Suprapubic skin (tissue), 4 donors: ENCODE data around the gene HOXC10.

Source experiments
- EP300 ChIP-seq: sonication (generic); formaldehyde crosslinking; IDR thresholded peaks from one replicate; pipeline ENCODE4 v1.6.1; 2017; ENCODE audit warnings: antibody characterized with exemption
- POLR2A ChIP-seq, 2 donors: fragments of 450-650 bp; IDR thresholded peaks; one replicate each; pipeline ENCODE4 v1.6.1; 2017; ENCODE audit warnings: antibody characterized with exemption in 2 of 2, mild to moderate bottlenecking in 2 of 2, moderate library complexity in 2 of 2
- POLR2AphosphoS5 ChIP-seq, 3 donors: sonication (generic); formaldehyde crosslinking; IDR thresholded peaks; one replicate each; pipeline ENCODE4 v1.6.1; 2017; ENCODE audit warnings: antibody characterized with exemption in 3 of 3
- TF ChIP-seq, protein P1 (sequence below), 2 donors: fragments of 200-600 bp in 1 of 2; fragments of 450-650 bp in 1 of 2; sonication (generic) in 1 of 2; IDR thresholded peaks; one replicate each; pipeline ENCODE4 v1.5.1; 2016 to 2019; ENCODE audit warnings: antibody characterized with exemption in 2 of 2, mild to moderate bottlenecking in 1 of 2, moderate library complexity in 1 of 2

DNA sequence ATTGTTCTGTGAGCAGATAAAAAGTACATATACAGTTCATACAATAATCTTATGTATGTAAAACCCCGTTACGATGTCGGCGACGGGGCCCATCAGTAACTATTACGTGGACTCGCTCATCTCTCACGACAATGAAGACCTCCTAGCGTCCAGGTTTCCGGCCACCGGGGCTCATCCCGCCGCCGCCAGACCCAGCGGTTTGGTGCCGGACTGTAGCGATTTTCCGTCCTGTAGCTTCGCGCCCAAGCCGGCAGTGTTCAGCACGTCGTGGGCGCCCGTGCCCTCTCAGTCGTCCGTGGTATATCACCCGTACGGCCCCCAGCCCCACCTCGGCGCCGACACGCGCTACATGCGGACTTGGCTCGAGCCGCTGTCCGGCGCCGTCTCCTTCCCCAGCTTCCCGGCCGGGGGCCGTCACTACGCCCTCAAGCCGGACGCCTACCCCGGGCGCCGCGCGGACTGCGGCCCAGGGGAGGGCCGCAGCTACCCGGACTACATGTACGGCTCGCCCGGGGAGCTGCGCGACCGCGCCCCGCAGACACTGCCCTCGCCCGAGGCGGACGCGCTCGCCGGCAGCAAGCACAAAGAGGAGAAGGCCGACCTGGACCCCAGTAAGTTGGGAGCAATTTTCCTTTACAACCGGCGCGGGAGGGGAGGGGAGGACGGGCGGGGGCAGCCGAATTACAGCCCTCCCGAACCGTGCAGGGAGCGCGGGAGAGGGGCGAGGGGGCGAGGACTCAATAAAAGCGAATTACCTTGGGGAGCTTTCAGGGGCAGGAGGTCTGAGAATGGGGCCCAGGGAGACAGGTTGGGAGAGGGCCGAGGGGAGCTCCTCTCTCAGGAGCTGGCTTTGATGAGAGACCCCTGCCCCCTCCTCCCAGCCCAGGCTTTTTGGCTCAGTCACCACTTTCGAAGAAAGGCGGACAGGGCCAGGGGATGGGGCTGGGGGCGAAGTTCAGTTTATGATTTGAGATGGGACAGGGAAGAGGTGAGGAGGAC, 15.5 kb downstream of the HOXC10 start, which contains the start of gene HOXC9:
- TF ChIP-seq POLR2AphosphoS5 (IDR thresholded peaks at IDR 0.05) (peak in 1 of 3 donors; percentile 37), POLR2A (IDR thresholded peaks at IDR 0.05) (no peak), EP300 (no peak)
- TF ChIP-seq, protein P1, sequence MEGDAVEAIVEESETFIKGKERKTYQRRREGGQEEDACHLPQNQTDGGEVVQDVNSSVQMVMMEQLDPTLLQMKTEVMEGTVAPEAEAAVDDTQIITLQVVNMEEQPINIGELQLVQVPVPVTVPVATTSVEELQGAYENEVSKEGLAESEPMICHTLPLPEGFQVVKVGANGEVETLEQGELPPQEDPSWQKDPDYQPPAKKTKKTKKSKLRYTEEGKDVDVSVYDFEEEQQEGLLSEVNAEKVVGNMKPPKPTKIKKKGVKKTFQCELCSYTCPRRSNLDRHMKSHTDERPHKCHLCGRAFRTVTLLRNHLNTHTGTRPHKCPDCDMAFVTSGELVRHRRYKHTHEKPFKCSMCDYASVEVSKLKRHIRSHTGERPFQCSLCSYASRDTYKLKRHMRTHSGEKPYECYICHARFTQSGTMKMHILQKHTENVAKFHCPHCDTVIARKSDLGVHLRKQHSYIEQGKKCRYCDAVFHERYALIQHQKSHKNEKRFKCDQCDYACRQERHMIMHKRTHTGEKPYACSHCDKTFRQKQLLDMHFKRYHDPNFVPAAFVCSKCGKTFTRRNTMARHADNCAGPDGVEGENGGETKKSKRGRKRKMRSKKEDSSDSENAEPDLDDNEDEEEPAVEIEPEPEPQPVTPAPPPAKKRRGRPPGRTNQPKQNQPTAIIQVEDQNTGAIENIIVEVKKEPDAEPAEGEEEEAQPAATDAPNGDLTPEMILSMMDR (IDR thresholded peaks at IDR 0.05): no peak
